CD4-positive, CD25-positive, alpha-beta regulatory T cell (primary cell): ENCODE measurements around the gene CEP85. TPM values are rescaled to one million over a fixed set of nuclear protein-coding genes. Genes with fewer than 3 reads are reported as not detected.

ENCODE experiments used
- ATAC-seq, 2 donors: fragments of 150-1000 bp; cut with Tn5 transposase; one replicate each; pipeline ENCODE4 v1.10.0; 2021; ENCODE audit warnings: low read depth in 2 of 2, moderate number of reproducible peaks in 2 of 2, moderate library complexity in 1 of 2
- DNase-seq, 3 donors: peaks; one replicate each; pipeline versions ENCODE4 v3.0.0 to v3.0.0-alpha.2; 2012 to 2022; ENCODE audit warnings: mixed read lengths in 1 of 3
- H3K27ac ChIP-seq: one replicate; pipeline ENCODE4 v1.7.0; 2013; ENCODE audit warnings: mild to moderate bottlenecking, low read length; ENCODE audit not compliant: insufficient read depth, poor library complexity, severe bottlenecking
- H3K27me3 ChIP-seq: one replicate; pipeline ENCODE4 v1.7.0; 2013; ENCODE audit warnings: low read length; ENCODE audit not compliant: control insufficient read depth, insufficient read depth
- H3K36me3 ChIP-seq: one replicate; pipeline ENCODE4 v1.7.0; 2013; ENCODE audit warnings: mild to moderate bottlenecking, low read length, moderate library complexity; ENCODE audit not compliant: control insufficient read depth, insufficient read depth
- H3K4me1 ChIP-seq: 2 replicates; pipeline ENCODE4 v1.7.0; 2013; ENCODE audit warnings: mild to moderate bottlenecking, low read length; ENCODE audit not compliant: insufficient read depth, control insufficient read depth, poor library complexity, severe bottlenecking
- H3K4me3 ChIP-seq: one replicate; pipeline ENCODE4 v1.7.0; 2013; ENCODE audit warnings: low read depth, mild to moderate bottlenecking, low read length, moderate library complexity
- H3K9me3 ChIP-seq, 2 experiments: 1 replicate in 1 of 2; 2 replicates in 1 of 2; pipeline ENCODE4 v1.7.0; 2013; ENCODE audit warnings: low read length in 2 of 2, mild to moderate bottlenecking in 1 of 2, moderate library complexity in 1 of 2; ENCODE audit not compliant: control insufficient read depth in 2 of 2
- H3K27ac Mint-ChIP-seq, 3 donors: one replicate each; pipeline ENCODE4 v1.8.0; 2020 to 2022; ENCODE audit warnings: mild to moderate bottlenecking in 3 of 3, mixed read lengths in 3 of 3, moderate library complexity in 2 of 3
- H3K27me3 Mint-ChIP-seq: one replicate; pipeline ENCODE4 v1.8.0; 2022; ENCODE audit warnings: mild to moderate bottlenecking, mixed read lengths
- H3K36me3 Mint-ChIP-seq: one replicate; pipeline ENCODE4 v1.8.0; 2020; ENCODE audit warnings: mixed read lengths
- H3K4me1 Mint-ChIP-seq, 4 donors: one replicate each; pipeline ENCODE4 v1.8.0; 2020 to 2022; ENCODE audit warnings: mixed read lengths in 4 of 4, mild to moderate bottlenecking in 1 of 4
- H3K4me3 Mint-ChIP-seq, 4 donors: one replicate each; pipeline ENCODE4 v1.8.0; 2020 to 2022; ENCODE audit warnings: mild to moderate bottlenecking in 4 of 4, mixed read lengths in 4 of 4, moderate library complexity in 3 of 4
- H3K9me3 Mint-ChIP-seq, 7 donors: one replicate each; pipeline ENCODE4 v1.8.0; 2020 to 2022; ENCODE audit warnings: mixed read lengths in 7 of 7, mild to moderate bottlenecking in 3 of 7, moderate library complexity in 2 of 7
- polyA plus RNA-seq, 4 donors: library from polyadenylated mRNA; unstranded; fragments of 300-500 nt; fragmentation: Illumina TruSeq; gene quantifications; one replicate each; pipeline ENCODE4 v1.2.3, GENCODE V29; 2021
- total RNA-seq: library from RNA; stranded (reverse); gene quantifications from one replicate; pipeline ENCODE4 v1.2.3, GENCODE V29; 2022

CEP85 gene
- total and polyA plus RNA-seq, 5 donors from 2014 or later = 6.5 to 18.0 (median 8.6) TPM

DNA sequence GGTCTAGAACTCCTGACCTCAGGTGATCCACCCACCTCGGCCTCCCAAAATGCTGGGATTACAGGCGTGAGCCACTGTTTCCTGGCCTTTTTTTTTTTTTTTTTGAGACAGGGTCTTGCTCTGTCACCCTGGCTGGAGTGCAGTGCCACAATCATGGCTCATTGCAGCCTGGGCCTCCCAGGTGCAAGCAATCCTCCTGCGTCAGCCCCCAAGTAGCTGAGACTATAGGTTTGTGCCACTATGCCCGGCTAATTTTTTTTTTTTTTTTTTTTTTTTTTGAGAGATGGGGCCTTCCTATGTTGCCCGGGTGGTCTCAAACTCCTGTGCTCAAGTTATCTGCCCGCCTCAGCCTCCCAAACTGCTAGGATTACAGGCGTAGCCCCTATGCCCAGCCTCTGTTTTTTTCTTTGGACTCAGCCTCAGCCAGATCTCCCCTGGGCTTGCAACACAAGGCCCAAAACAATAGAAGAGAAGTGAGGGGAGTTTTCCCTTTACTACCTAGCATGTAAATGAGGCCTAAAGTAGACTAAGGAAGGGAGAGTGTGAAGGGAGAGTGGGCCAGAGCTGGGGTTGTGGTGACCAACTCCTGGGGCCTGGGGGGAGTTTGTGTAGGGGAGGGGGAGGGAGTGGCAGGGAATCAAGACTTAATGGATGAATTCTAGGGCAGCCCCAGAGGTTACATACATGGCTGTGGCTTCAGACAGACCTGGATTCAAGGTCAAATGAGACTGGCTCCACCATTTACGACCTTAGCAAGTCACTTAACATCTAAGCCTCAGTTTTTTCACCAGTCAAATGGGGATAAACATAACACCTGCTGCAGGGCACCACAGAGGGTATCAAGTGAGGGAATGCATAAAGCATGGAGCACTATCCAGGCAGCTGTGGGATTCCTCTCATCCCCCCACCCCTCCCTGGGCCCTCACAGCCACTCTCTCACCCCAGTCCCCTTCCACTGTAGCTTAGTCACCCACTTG is 82.2 kb downstream of the CEP85 start:
- H3K27ac ChIP-seq = peak overlapping the region; percentile 52
- H3K4me3 ChIP-seq = no peak overlapping the region
- ATAC-seq = no peak
- H3K9me3 ChIP-seq = no peaks in the 10 kb centered on the region
- peaks cover 12% of the 10 kb centered on the region for H3K36me3 ChIP-seq
- Mint-ChIP-seq H3K27ac (peak overlapping the region; percentile 88 to 97 (median 94)), H3K27me3 (peaks cover 5% of the 10 kb centered on the region), H3K4me3 (peak overlapping the region; percentile 71 to 99 (median 94)), H3K4me1 (peaks cover 13 to 70% (median 44%) of the 10 kb centered on the region in 4 donors), H3K36me3 (peaks cover 26% of the 10 kb centered on the region), H3K9me3 (peaks cover 0 to 1% (median 0%) of the 10 kb centered on the region in 7 donors)
- peaks cover 63% of the 10 kb centered on the region for H3K4me1 ChIP-seq
- H3K27me3 ChIP-seq = no peaks in the 10 kb centered on the region
- no peak for DNase-seq

DNA sequence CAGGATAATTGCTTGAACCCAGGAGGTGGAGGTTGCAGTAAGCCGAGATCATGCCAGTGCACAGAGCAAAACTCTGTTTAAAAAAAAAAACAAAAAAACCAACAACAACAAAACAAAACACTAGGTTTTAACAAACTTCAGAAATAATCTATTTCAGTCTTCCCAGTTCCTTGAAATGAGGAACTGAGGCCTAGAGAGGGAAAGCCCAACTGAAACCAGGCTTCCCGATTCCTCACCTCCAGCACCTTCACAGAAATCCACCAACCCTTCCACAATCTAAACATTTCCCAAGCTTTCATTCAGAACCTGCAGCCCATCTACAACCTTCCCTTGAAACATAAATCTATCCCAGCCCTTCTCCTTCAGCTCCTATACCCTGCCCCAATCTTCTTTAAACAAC is 83.1 kb downstream of the CEP85 start:
- H3K27me3 Mint-ChIP-seq = peaks cover 5% of the 10 kb centered on the region
- H3K36me3 Mint-ChIP-seq = peaks cover 32% of the 10 kb centered on the region
- Histone ChIP-seq H3K4me1 (peaks cover 73% of the 10 kb centered on the region), H3K9me3 (no peaks in the 10 kb centered on the region), H3K27me3 (no peaks in the 10 kb centered on the region), H3K36me3 (peaks cover 22% of the 10 kb centered on the region), H3K4me3 (peak overlapping the region; percentile 100), H3K27ac (peak overlapping the region; percentile 70)
- peaks cover 14 to 74% (median 45%) of the 10 kb centered on the region in 4 donors for H3K4me1 Mint-ChIP-seq
- H3K27ac Mint-ChIP-seq = peak overlapping the region; percentile 91 to 97 (median 94)
- no peak for DNase-seq
- ATAC-seq = no peak
- peak overlapping the region; percentile 92 to 99 (median 94) for H3K4me3 Mint-ChIP-seq
- peaks cover 0 to 2% (median 0%) of the 10 kb centered on the region in 7 donors for H3K9me3 Mint-ChIP-seq

DNA sequence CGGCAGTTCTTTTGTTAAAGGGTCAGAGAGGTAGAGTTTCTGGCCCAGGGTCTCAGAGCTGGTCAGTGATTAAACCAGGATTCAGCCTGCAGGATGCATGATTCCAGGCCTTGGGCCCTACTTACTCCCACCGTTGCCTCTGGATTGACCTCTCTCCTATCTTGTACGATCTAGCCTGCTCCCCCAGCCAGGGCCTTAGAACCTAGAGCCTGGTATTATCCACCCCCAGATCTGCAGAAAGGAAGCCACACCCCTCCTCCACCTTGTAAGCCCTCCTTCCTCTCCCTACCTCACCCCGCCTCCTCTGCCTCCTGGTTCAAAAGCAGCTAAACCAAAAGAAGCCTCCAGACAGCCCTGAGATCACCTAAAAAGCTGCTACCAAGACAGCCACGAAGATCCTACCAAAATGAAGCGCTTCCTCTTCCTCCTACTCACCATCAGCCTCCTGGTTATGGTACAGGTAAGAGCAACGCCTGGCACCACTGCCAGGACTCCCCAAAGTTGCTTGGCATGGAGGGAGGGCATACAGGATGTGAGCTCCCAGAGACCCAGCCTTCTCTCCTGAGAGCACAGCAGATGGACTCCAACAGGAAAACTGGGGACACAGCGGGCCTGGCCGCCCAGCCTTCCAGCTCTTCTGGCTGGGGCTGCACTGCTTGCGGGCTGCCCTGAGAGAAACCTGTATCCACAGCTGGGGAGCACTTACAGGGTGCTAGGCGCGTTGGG is 83.8 kb downstream of the CEP85 start, which contains the start of gene CD52:
Gene CD52, plus strand, starts transcription at position 347 of the 726 bp plus-strand sequence. Its CDS starts 60 bp downstream, at position 407.
- Mint-ChIP-seq H3K27ac (peak within 1 kb of the TSS; percentile 91 to 97 (median 94)), H3K4me3 (peak within 1 kb of the TSS; percentile 92 to 99 (median 94)), H3K36me3 (peaks cover 36% of the 10 kb centered on the region), H3K4me1 (peaks cover 14 to 80% (median 50%) of the 10 kb centered on the region in 4 donors), H3K27me3 (peaks cover 5% of the 10 kb centered on the region), H3K9me3 (peaks cover 0 to 2% (median 0%) of the 10 kb centered on the region in 7 donors)
- peak; percentile 60 to 95 (median 79) for DNase-seq
- peaks cover 79% of the 10 kb centered on the region for H3K4me1 ChIP-seq
- H3K27me3 ChIP-seq = no peaks in the 10 kb centered on the region
- H3K36me3 ChIP-seq = peaks cover 28% of the 10 kb centered on the region
- peak within 1 kb of the TSS; percentile 100 for H3K4me3 ChIP-seq
- peak; percentile 75 to 79 for ATAC-seq
- H3K27ac ChIP-seq = peak within 1 kb of the TSS; percentile 70
- H3K9me3 ChIP-seq = no peaks in the 10 kb centered on the region

DNA sequence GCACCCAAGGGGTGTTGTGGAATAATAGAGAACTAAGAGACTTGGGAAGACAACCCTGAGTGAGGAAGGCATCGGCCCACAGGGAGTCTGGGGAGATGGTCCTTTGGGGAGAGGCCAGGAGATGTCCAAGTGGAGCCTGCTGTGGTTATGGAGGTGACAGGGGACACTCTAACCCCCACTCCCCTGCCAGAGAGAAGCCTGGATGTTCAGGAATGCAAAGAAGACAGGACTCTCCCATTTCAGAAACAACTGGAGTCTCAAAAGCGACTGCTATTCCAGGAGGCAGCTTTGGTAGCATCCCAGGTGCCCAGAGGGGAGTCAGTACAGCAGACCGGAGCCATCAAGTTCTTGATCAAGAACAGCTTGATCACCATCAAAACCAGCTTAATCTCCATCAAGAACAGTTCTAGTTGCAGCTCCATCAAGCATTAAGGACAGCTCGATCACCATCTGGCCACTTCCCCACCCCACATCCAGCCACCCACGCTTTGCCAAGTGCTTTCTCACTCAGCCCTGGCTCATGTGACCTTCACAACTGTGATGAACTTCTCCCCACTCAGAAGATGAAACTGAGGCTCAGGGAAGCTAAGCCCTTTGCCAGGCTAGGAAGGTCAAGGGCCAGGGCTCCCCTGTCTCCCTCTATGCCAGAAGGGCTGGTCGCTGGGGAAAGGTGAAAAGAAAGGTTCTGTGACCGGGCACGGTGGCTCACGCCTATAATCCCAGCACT is 84.5 kb downstream of the CEP85 start:
- peaks cover 0 to 2% (median 0%) of the 10 kb centered on the region in 7 donors for H3K9me3 Mint-ChIP-seq
- H3K27ac ChIP-seq = peak overlapping the region; percentile 70
- peak overlapping the region; percentile 92 to 99 (median 94) for H3K4me3 Mint-ChIP-seq
- H3K4me1 ChIP-seq = peaks cover 84% of the 10 kb centered on the region
- no peak for DNase-seq
- H3K4me1 Mint-ChIP-seq = peaks cover 14 to 80% (median 55%) of the 10 kb centered on the region in 4 donors
- peak overlapping the region; percentile 67 to 97 (median 91) for H3K27ac Mint-ChIP-seq
- H3K9me3 ChIP-seq = no peaks in the 10 kb centered on the region
- H3K27me3 ChIP-seq = no peaks in the 10 kb centered on the region
- H3K27me3 Mint-ChIP-seq = peaks cover 5% of the 10 kb centered on the region
- peaks cover 41% of the 10 kb centered on the region for H3K36me3 Mint-ChIP-seq
- no peak for ATAC-seq
- peaks cover 36% of the 10 kb centered on the region for H3K36me3 ChIP-seq
- H3K4me3 ChIP-seq = peak overlapping the region; percentile 100

DNA sequence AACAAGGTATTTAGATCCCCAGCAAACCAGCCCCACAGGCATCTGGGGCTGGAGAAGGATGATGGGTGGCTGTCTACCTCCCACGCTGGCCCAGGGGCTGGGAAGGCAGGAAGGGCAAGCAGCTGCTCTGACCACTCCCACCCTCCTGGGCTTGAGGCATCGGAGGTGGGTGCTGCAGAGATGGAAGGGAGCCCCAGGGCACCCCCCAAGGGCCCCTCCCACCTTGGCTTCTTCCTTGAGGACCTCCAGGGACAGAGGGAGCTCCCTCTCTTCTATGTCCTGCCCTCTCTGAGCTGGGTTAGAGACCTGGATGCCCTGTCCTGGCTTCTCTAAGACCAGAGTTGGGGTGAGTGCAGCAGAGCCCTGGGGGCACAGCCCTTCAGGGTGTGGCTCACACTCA is 86.9 kb downstream of the CEP85 start:
- peak overlapping the region; percentile 92 to 100 (median 97) for H3K27ac Mint-ChIP-seq
- Histone ChIP-seq H3K4me3 (peak overlapping the region; percentile 100), H3K36me3 (peaks cover 50% of the 10 kb centered on the region), H3K9me3 (no peaks in the 10 kb centered on the region), H3K27me3 (no peaks in the 10 kb centered on the region), H3K27ac (peak overlapping the region; percentile 70), H3K4me1 (peaks cover 61% of the 10 kb centered on the region)
- peaks cover 44% of the 10 kb centered on the region for H3K36me3 Mint-ChIP-seq
- H3K4me1 Mint-ChIP-seq = peaks cover 6 to 63% (median 39%) of the 10 kb centered on the region in 4 donors
- H3K9me3 Mint-ChIP-seq = peaks cover 0 to 2% (median 0%) of the 10 kb centered on the region in 7 donors
- H3K27me3 Mint-ChIP-seq = peaks cover 5% of the 10 kb centered on the region
- ATAC-seq = no peak
- no peak for DNase-seq
- H3K4me3 Mint-ChIP-seq = peak overlapping the region; percentile 92 to 98 (median 94)

DNA sequence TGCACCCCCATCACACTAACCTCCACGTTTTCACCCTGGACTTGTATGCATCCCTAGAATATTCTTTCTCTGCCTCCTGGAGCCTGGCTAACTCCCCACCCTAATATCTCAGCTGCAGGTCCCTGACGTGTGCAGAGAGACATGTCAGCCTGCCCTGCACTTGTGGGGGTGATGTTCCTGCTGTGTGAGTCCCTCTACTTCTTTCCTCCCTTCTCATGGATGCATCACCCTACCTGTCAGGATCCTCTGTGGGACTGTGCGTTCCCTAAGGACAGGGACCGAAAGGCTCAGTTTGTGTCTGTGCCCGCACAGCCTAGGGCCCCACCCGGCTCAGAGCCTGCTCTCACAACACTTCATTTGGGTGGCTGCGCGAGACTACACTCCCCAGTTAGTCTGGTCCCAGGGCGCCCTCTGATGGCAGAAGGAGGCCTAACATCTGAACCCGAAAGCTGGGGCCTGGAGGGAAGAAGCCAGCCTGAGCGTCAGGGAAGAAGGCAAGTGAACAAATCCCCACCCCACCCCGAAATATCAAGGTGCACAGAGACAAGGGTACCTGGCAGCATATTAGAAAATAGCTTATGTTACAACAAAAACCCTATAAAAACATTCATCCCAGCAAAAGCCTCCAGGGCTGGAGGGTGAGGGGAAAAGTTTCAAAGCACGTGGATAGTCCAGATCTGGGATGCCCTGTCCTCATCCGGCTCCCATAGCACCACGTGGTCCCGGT is 87.5 kb downstream of the CEP85 start:
- Histone ChIP-seq H3K4me3 (peak overlapping the region; percentile 100), H3K27ac (peak overlapping the region; percentile 70), H3K27me3 (no peaks in the 10 kb centered on the region), H3K36me3 (peaks cover 50% of the 10 kb centered on the region), H3K4me1 (peaks cover 55% of the 10 kb centered on the region), H3K9me3 (no peaks in the 10 kb centered on the region)
- peak; percentile 87 to 92 (median 91) for DNase-seq
- Mint-ChIP-seq H3K36me3 (peaks cover 44% of the 10 kb centered on the region), H3K4me1 (peaks cover 6 to 57% (median 37%) of the 10 kb centered on the region in 4 donors), H3K9me3 (peaks cover 0 to 2% (median 0%) of the 10 kb centered on the region in 7 donors), H3K27ac (peak overlapping the region; percentile 92 to 100 (median 97)), H3K27me3 (peaks cover 5% of the 10 kb centered on the region), H3K4me3 (peak overlapping the region; percentile 92 to 98 (median 94))
- peak; percentile 78 to 86 for ATAC-seq
